HCT116 (cell line): Measurements from ENCODE around the gene EIF2D.

Experiments used
- EZH2 ChIP-seq: fragments of 200-600 bp; sonication (generic); IDR thresholded peaks from 2 replicates; pipeline ENCODE4 v1.6.1; 2017; ENCODE audit warnings: antibody characterized with exemption, mixed run types
- EZH2phosphoT487 ChIP-seq: fragments of 200-600 bp; IDR thresholded peaks from 2 replicates; pipeline ENCODE4 v1.6.1; 2018; ENCODE audit warnings: antibody characterized with exemption, borderline replicate concordance
- FOSL1 ChIP-seq: IDR thresholded peaks from 2 replicates; pipeline ENCODE4 v1.6.1; 2012; ENCODE audit warnings: low read depth
- POLR2A ChIP-seq: IDR thresholded peaks from 2 replicates; pipeline ENCODE4 v1.7.0; 2011; ENCODE audit warnings: borderline replicate concordance; ENCODE audit not compliant: insufficient read depth, insufficient read length; ENCODE audit errors: extremely low read depth
- SRF ChIP-seq: IDR thresholded peaks from 2 replicates; pipeline ENCODE4 v1.6.1; 2012; ENCODE audit warnings: low read depth
- TCF7L2 ChIP-seq: IDR thresholded peaks from 2 replicates; pipeline ENCODE4 v1.7.0; 2011; ENCODE audit warnings: borderline replicate concordance, inconsistent platforms; ENCODE audit not compliant: insufficient read depth, insufficient read length; ENCODE audit errors: extremely low read depth
- YY1 ChIP-seq: IDR thresholded peaks from 2 replicates; pipeline ENCODE4 v1.6.1; 2011; ENCODE audit warnings: low read length, low read depth, moderate library complexity, mild to moderate bottlenecking; ENCODE audit not compliant: insufficient replicate concordance; ENCODE audit errors: extremely low read depth
- ZNF274 ChIP-seq: fragments of 200-500 bp; sonication (Bioruptor generic); IDR thresholded peaks from 2 replicates; pipeline ENCODE4 v1.6.1; 2014; ENCODE audit warnings: mild to moderate bottlenecking, low read depth, low read length, inconsistent platforms
- TF ChIP-seq, protein P1 (sequence below): IDR thresholded peaks from 2 replicates; pipeline ENCODE4 v1.6.1; 2012
- TF ChIP-seq, protein P2 (sequence below), 3 experiments: fragments of 200-600 bp in 1 of 3; sonication (generic) in 1 of 3; IDR thresholded peaks in 2 of 3; conservative IDR thresholded peaks in 1 of 3; 2 replicates each; pipeline ENCODE4 v1.5.1; 2012 to 2017; ENCODE audit warnings: low read depth in 2 of 3, low read length in 2 of 3, antibody characterized with exemption in 1 of 3, borderline replicate concordance in 1 of 3, control low read depth in 1 of 3, mild to moderate bottlenecking in 1 of 3, mixed read lengths in 1 of 3, mixed run types in 1 of 3, moderate library complexity in 1 of 3; ENCODE audit not compliant: insufficient read depth in 1 of 3
- TF ChIP-seq, protein P3 (sequence below): IDR thresholded peaks from 2 replicates; pipeline ENCODE4 v1.6.1; 2012
- TF ChIP-seq, protein P4 (sequence below): IDR thresholded peaks from 2 replicates; pipeline ENCODE4 v1.6.1; 2012; ENCODE audit warnings: low read depth

DNA sequence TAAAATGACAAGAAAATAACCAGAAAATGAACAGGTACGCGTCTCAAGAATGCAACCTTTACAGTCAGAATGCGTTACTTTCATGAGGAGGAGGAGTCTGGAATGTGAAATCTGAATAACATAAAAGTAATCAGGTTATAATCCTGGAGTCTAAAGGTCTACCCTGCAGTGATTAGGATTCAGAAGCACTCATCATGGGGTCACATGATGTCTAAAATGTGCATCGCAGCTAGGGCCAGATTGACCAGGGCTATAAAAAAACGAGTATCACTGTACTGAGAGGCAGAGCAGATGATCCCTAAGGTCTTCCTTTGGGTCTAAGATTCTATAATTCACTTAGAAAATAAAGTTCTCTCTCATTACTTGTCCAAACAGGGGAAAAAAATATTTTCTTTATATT is 7.4 kb downstream of the EIF2D start:
- TF ChIP-seq POLR2A (no peak), EZH2phosphoT487 (no peak), ZNF274 (no peak), SRF (no peak), TCF7L2 (no peak), FOSL1 (no peak), YY1 (no peak), EZH2 (no peak)
- TF ChIP-seq, protein P1, sequence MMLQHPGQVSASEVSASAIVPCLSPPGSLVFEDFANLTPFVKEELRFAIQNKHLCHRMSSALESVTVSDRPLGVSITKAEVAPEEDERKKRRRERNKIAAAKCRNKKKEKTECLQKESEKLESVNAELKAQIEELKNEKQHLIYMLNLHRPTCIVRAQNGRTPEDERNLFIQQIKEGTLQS, result no peak
- TF ChIP-seq, protein P2, sequence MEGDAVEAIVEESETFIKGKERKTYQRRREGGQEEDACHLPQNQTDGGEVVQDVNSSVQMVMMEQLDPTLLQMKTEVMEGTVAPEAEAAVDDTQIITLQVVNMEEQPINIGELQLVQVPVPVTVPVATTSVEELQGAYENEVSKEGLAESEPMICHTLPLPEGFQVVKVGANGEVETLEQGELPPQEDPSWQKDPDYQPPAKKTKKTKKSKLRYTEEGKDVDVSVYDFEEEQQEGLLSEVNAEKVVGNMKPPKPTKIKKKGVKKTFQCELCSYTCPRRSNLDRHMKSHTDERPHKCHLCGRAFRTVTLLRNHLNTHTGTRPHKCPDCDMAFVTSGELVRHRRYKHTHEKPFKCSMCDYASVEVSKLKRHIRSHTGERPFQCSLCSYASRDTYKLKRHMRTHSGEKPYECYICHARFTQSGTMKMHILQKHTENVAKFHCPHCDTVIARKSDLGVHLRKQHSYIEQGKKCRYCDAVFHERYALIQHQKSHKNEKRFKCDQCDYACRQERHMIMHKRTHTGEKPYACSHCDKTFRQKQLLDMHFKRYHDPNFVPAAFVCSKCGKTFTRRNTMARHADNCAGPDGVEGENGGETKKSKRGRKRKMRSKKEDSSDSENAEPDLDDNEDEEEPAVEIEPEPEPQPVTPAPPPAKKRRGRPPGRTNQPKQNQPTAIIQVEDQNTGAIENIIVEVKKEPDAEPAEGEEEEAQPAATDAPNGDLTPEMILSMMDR (IDR thresholded peaks at IDR 0.05 in 2 of 3, conservative IDR thresholded peaks at IDR 0.05 in 1 of 3; ENCODE audit: borderline replicate concordance in 1 of 3, insufficient read depth in 1 of 3, low read depth in 2 of 3, low read length in 2 of 3), result no peak
- TF ChIP-seq, protein P3, sequence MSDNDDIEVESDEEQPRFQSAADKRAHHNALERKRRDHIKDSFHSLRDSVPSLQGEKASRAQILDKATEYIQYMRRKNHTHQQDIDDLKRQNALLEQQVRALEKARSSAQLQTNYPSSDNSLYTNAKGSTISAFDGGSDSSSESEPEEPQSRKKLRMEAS, result no peak
- TF ChIP-seq, protein P4, sequence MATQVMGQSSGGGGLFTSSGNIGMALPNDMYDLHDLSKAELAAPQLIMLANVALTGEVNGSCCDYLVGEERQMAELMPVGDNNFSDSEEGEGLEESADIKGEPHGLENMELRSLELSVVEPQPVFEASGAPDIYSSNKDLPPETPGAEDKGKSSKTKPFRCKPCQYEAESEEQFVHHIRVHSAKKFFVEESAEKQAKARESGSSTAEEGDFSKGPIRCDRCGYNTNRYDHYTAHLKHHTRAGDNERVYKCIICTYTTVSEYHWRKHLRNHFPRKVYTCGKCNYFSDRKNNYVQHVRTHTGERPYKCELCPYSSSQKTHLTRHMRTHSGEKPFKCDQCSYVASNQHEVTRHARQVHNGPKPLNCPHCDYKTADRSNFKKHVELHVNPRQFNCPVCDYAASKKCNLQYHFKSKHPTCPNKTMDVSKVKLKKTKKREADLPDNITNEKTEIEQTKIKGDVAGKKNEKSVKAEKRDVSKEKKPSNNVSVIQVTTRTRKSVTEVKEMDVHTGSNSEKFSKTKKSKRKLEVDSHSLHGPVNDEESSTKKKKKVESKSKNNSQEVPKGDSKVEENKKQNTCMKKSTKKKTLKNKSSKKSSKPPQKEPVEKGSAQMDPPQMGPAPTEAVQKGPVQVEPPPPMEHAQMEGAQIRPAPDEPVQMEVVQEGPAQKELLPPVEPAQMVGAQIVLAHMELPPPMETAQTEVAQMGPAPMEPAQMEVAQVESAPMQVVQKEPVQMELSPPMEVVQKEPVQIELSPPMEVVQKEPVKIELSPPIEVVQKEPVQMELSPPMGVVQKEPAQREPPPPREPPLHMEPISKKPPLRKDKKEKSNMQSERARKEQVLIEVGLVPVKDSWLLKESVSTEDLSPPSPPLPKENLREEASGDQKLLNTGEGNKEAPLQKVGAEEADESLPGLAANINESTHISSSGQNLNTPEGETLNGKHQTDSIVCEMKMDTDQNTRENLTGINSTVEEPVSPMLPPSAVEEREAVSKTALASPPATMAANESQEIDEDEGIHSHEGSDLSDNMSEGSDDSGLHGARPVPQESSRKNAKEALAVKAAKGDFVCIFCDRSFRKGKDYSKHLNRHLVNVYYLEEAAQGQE, result no peak
